Endothelial cell of umbilical vein (primary cell): Measurements from ENCODE around the gene C13orf46. TPM values are rescaled to one million over a fixed set of nuclear protein-coding genes. Genes with fewer than 3 reads are reported as not detected.

Experiments used
- BruUV-seq: library from RNA; stranded (reverse); fragments of 400-500 nt; replicated peaks from 2 replicates; lab custom pipeline; 2021; lab: Mats Ljungman, UMichigan
- CTCF ChIA-PET: fragments of 300-600, 350-600 bp; sonication (Branson Sonifier 250); formaldehyde crosslinking; loops from one replicate; lab custom pipeline; 2021; ENCODE audit warnings: antibody characterized with exemption, inconsistent platforms; lab: Charles Lee
- POLR2A ChIA-PET: fragments of 300-600, 350-600 bp; sonication (Branson Sonifier 250); formaldehyde crosslinking; loops from one replicate; lab custom pipeline; 2021; ENCODE audit warnings: antibody characterized with exemption, inconsistent platforms; lab: Charles Lee
- DNase-seq: peaks from one replicate; pipeline ENCODE4 v3.0.0-alpha.2; 2011; ENCODE audit warnings: low read depth, low spot score
- FAIRE-seq: peaks from 2 replicates; lab custom pipeline; 2011; peaks lifted over from hg19 to GRCh38; lab: Jason Lieb, UNC
- H2AFZ ChIP-seq: 2 replicates; pipeline ENCODE4 v1.6.0; 2012; ENCODE audit warnings: low read depth, low read length, control low read depth, inconsistent platforms
- H3K27ac ChIP-seq: 2 replicates; pipeline ENCODE4 v1.5.1; 2011; ENCODE audit warnings: low read depth, mild to moderate bottlenecking, control low read depth, low read length, moderate library complexity; ENCODE audit not compliant: insufficient read depth
- H3K27me3 ChIP-seq, 2 experiments: 2 replicates each; pipeline versions ENCODE4 v1.6.0 to v1.6.1; 2011; ENCODE audit warnings: low read length in 2 of 2, mixed read lengths in 1 of 2; ENCODE audit not compliant: control insufficient read depth in 2 of 2, insufficient read depth in 2 of 2
- H3K36me3 ChIP-seq, 2 experiments: 2 replicates in 1 of 2; 3 replicates in 1 of 2; pipeline ENCODE4 v1.5.1; 2011; ENCODE audit warnings: low read length in 2 of 2, mild to moderate bottlenecking in 1 of 2, moderate library complexity in 1 of 2; ENCODE audit not compliant: control insufficient read depth in 2 of 2, insufficient read depth in 2 of 2; ENCODE audit errors: extremely low read depth in 1 of 2
- H3K4me1 ChIP-seq: 3 replicates; pipeline ENCODE4 v1.5.1; 2011; ENCODE audit warnings: mild to moderate bottlenecking, low read length; ENCODE audit not compliant: control insufficient read depth, insufficient read depth; ENCODE audit errors: extremely low read depth
- H3K4me2 ChIP-seq: 2 replicates; pipeline ENCODE4 v1.6.1; 2011; ENCODE audit warnings: low read length, control low read depth, mixed read lengths; ENCODE audit not compliant: insufficient read depth
- H3K4me3 ChIP-seq, 3 experiments: fragments of 200-600 bp in 1 of 3; sonication (generic), shearing (Covaris generic) in 1 of 3; replicated peaks in 1 of 3; 2 replicates each; pipeline ENCODE4 v1.5.1; 2011 to 2016; ENCODE audit warnings: control low read depth in 3 of 3, low read length in 3 of 3, mild to moderate bottlenecking in 2 of 3, inconsistent platforms in 1 of 3, low read depth in 1 of 3, moderate library complexity in 1 of 3; ENCODE audit not compliant: insufficient read depth in 1 of 3
- H3K79me2 ChIP-seq: 2 replicates; pipeline ENCODE4 v1.6.0; 2012; ENCODE audit warnings: low read length, inconsistent platforms; ENCODE audit not compliant: control insufficient read depth, insufficient read depth
- H3K9ac ChIP-seq: replicated peaks from 2 replicates; pipeline ENCODE3; 2011; ENCODE audit warnings: low read length, control low read depth; ENCODE audit not compliant: insufficient read depth; ENCODE audit errors: extremely low read depth
- H3K9me1 ChIP-seq: replicated peaks from 3 replicates; pipeline ENCODE4 v1.6.0; 2011; ENCODE audit warnings: mild to moderate bottlenecking, low read length; ENCODE audit not compliant: control insufficient read depth, insufficient read depth; ENCODE audit errors: extremely low read depth
- H3K9me3 ChIP-seq: replicated peaks from 2 replicates; pipeline ENCODE4 v1.5.1; 2012; ENCODE audit warnings: low read length, inconsistent platforms; ENCODE audit not compliant: control insufficient read depth, insufficient read depth
- H4K20me1 ChIP-seq: replicated peaks from 2 replicates; pipeline ENCODE3; 2011; ENCODE audit warnings: mild to moderate bottlenecking, low read length; ENCODE audit not compliant: control insufficient read depth, insufficient read depth; ENCODE audit errors: extremely low read depth
- EZH2 ChIP-seq: IDR thresholded peaks from 2 replicates; pipeline ENCODE4 v1.6.1; 2012; ENCODE audit warnings: borderline replicate concordance, low read depth, mild to moderate bottlenecking, moderate library complexity, low read length, inconsistent platforms; ENCODE audit not compliant: severe bottlenecking
- FOS ChIP-seq: IDR thresholded peaks from 2 replicates; pipeline ENCODE4 v1.6.1; 2011; ENCODE audit warnings: mild to moderate bottlenecking, low read length, moderate library complexity, borderline replicate concordance; ENCODE audit not compliant: insufficient read depth
- JUN ChIP-seq: IDR thresholded peaks from 2 replicates; pipeline ENCODE4 v1.6.1; 2011; ENCODE audit warnings: borderline replicate concordance, low read depth; ENCODE audit not compliant: insufficient read length, insufficient read depth
- MAX ChIP-seq: IDR thresholded peaks from 2 replicates; pipeline ENCODE4 v1.6.1; 2011; ENCODE audit not compliant: insufficient read depth, insufficient read length
- MYC ChIP-seq: IDR thresholded peaks from one replicate; pipeline ENCODE4 v1.6.1; 2011; ENCODE audit warnings: mild to moderate bottlenecking, low read depth, low read length
- POLR2A ChIP-seq: IDR thresholded peaks from 2 replicates; pipeline ENCODE4 v1.6.1; 2012; ENCODE audit warnings: low read depth, mild to moderate bottlenecking, control low read depth, low read length
- dilution Hi-C: fragments of 300-500 bp; cut with MboI; formaldehyde crosslinking; loops from one replicate; pipeline ENCODE4 v1.15.0; 2019; ENCODE audit warnings: low sequenced_read_pairs; ENCODE audit not compliant: extremely low pct_ligation_motif_present
- intact Hi-C: fragments of 100-400 bp; cut with micrococcal nuclease; formaldehyde crosslinking; loops from one replicate; pipeline ENCODE4 v1.10.0; 2022
- polyA plus RNA-seq, 4 experiments: library from polyadenylated mRNA; depleted of rRNA in 3 of 4; stranded (reverse) in 3 of 4; unstranded in 1 of 4; fragments of >200 nt; gene quantifications; 2 replicates each; pipeline versions ENCODE4 v1.2.1 to v1.2.3, GENCODE V29; 2011 to 2012; ENCODE audit warnings: missing spikeins in 1 of 4
- total RNA-seq: library from RNA; stranded (reverse); gene quantifications from 2 replicates; pipeline ENCODE4 v1.2.3, GENCODE V29; 2021

C13orf46 gene
- total and polyA plus RNA-seq, 2 donors (not counting 3 experiments of a cell fraction or from before 2014, with no cell fraction given) = 1.3 to 1.7 TPM

GRCh38 chr13:113948034-113948742 is 25.7 kb downstream of the C13orf46 start:
- Histone ChIP-seq H3K36me3 (no peaks in the 10 kb centered on the region), H3K4me1 (no peaks in the 10 kb centered on the region), H3K9ac (no peak overlapping the region), H3K4me2 (no peak overlapping the region), H2AFZ (no peak overlapping the region), H4K20me1 (no peaks in the 10 kb centered on the region), H3K4me3 (no peak overlapping the region), H3K27me3 (no peaks in the 10 kb centered on the region), H3K27ac (no peak overlapping the region), H3K9me3 (no peaks in the 10 kb centered on the region), H3K79me2 (no peaks in the 10 kb centered on the region), H3K9me1 (no peaks in the 10 kb centered on the region)
- DNase-seq = no peak
- TF ChIP-seq FOS (no peak), POLR2A (no peak), EZH2 (no peak), JUN (no peak), MYC (no peak), MAX (no peak)
- ChIA-PET CTCF (interaction anchor here (1.1 to 3.1 kb wide), 6 partner anchors 10 to 278 kb away, joined by 5 to 30 read pairs (median 18); no protein-coding TSS in a partner anchor), POLR2A (no interaction called here)
- dilution Hi-C loops = no loop called here
- intact Hi-C loops = no loop called here
- no peak for FAIRE-seq
- BruUV-seq = no TSS peak
